ENCODE results near the gene MAP2K4.

- TF ChIP-seq FOXP2 (optimal IDR thresholded peaks at IDR 0.05; ENCODE audit: borderline replicate concordance, extremely low read depth, extremely low read length, insufficient read depth) (no peak), TAF1 (IDR thresholded peaks at IDR 0.05; ENCODE audit: borderline replicate concordance, insufficient read depth, low read length) (no peak), POLR2AphosphoS5 (IDR thresholded peaks at IDR 0.05; ENCODE audit: low read depth, low read length) (no peak), REST (IDR thresholded peaks at IDR 0.05; ENCODE audit: insufficient read depth in 1 of 2, low read depth in 2 of 2, low read length in 2 of 2) (no peak), SIN3A (IDR thresholded peaks at IDR 0.05; ENCODE audit: borderline replicate concordance, insufficient read depth, low read length) (no peak)
Observed at GRCh38 chr17:12098568-12098967, 77.9 kb downstream of the MAP2K4 start.
